ENCODE measurements around the gene NPIPA8. TPM values are rescaled to one million over a fixed set of nuclear protein-coding genes. Genes with fewer than 3 reads are reported as not detected.
"Not testable (repeated sequence)": the region's sequence is repeated elsewhere in the genome, so short reads cannot be mapped to it uniquely, and the experiment has no call there.

NPIPA8 gene
- total RNA-seq, 1 donor from 2014 or later = not detected

- not testable (repeated sequence) for H3K36me3 ChIP-seq (ENCODE audit: control insufficient read depth, insufficient read depth, low read length); FAIRE-seq; H3K27me3 ChIP-seq (ENCODE audit: control insufficient read depth, insufficient read depth, low read length); H3K4me3 ChIP-seq (ENCODE audit: low read depth, low read length); DNase-seq (ENCODE audit: low read depth)
Measured at GRCh38 chr16:18303059-18303706, 33.4 kb downstream of the NPIPA8 start.

- not testable (repeated sequence) for H3K27me3 ChIP-seq (ENCODE audit: control insufficient read depth, insufficient read depth, low read length); FAIRE-seq; H3K36me3 ChIP-seq (ENCODE audit: control insufficient read depth, insufficient read depth, low read length); DNase-seq (ENCODE audit: low read depth); H3K4me3 ChIP-seq (ENCODE audit: low read depth, low read length)
Measured at GRCh38 chr16:18297714-18298113, 38.8 kb downstream of the NPIPA8 start.

- not testable (repeated sequence) for DNase-seq (ENCODE audit: low read depth); FAIRE-seq; H3K36me3 ChIP-seq (ENCODE audit: control insufficient read depth, insufficient read depth, low read length); H3K27me3 ChIP-seq (ENCODE audit: control insufficient read depth, insufficient read depth, low read length); H3K4me3 ChIP-seq (ENCODE audit: low read depth, low read length)
Measured at GRCh38 chr16:18296931-18297330, 39.6 kb downstream of the NPIPA8 start.

GRCh38 chr16:18294371-18294770, 42.2 kb downstream of the NPIPA8 start:
- FAIRE-seq; H3K27me3 ChIP-seq (ENCODE audit: control insufficient read depth, insufficient read depth, low read length); DNase-seq (ENCODE audit: low read depth); H3K4me3 ChIP-seq (ENCODE audit: low read depth, low read length); H3K36me3 ChIP-seq (ENCODE audit: control insufficient read depth, insufficient read depth, low read length): not testable (repeated sequence)

- not testable (repeated sequence) for H3K4me3 ChIP-seq (ENCODE audit: low read depth, low read length); DNase-seq (ENCODE audit: low read depth); H3K36me3 ChIP-seq (ENCODE audit: control insufficient read depth, insufficient read depth, low read length); H3K27me3 ChIP-seq (ENCODE audit: control insufficient read depth, insufficient read depth, low read length); FAIRE-seq
Measured at GRCh38 chr16:18293337-18293956, 43.1 kb downstream of the NPIPA8 start.

- not testable (repeated sequence) for FAIRE-seq; H3K4me3 ChIP-seq (ENCODE audit: low read depth, low read length); H3K27me3 ChIP-seq (ENCODE audit: control insufficient read depth, insufficient read depth, low read length); H3K36me3 ChIP-seq (ENCODE audit: control insufficient read depth, insufficient read depth, low read length); DNase-seq (ENCODE audit: low read depth)
Measured at GRCh38 chr16:18290959-18291358, 45.6 kb downstream of the NPIPA8 start.

- not testable (repeated sequence) for DNase-seq (ENCODE audit: low read depth); H3K4me3 ChIP-seq (ENCODE audit: low read depth, low read length); H3K36me3 ChIP-seq (ENCODE audit: control insufficient read depth, insufficient read depth, low read length); FAIRE-seq; H3K27me3 ChIP-seq (ENCODE audit: control insufficient read depth, insufficient read depth, low read length)
Measured at GRCh38 chr16:18286342-18286741, 50.2 kb downstream of the NPIPA8 start.

GRCh38 chr16:18280319-18280718, 56.2 kb downstream of the NPIPA8 start:
- not testable (repeated sequence) for H3K4me3 ChIP-seq (ENCODE audit: low read depth, low read length); DNase-seq (ENCODE audit: low read depth); FAIRE-seq; H3K36me3 ChIP-seq (ENCODE audit: control insufficient read depth, insufficient read depth, low read length); H3K27me3 ChIP-seq (ENCODE audit: control insufficient read depth, insufficient read depth, low read length)

- not testable (repeated sequence) for FAIRE-seq
Measured at GRCh38 chr16:18276756-18277155, 59.8 kb downstream of the NPIPA8 start.

GRCh38 chr16:18270171-18270570, 66.4 kb downstream of the NPIPA8 start:
- not testable (repeated sequence) for FAIRE-seq; H3K27me3 ChIP-seq (ENCODE audit: control insufficient read depth, insufficient read depth, low read length); DNase-seq (ENCODE audit: low read depth); H3K36me3 ChIP-seq (ENCODE audit: control insufficient read depth, insufficient read depth, low read length); H3K4me3 ChIP-seq (ENCODE audit: low read depth, low read length)

More at GRCh38 chr16:18276756-18277155, 59.8 kb downstream of the NPIPA8 start:
- DNase-seq (ENCODE audit: low read depth); H3K4me3 ChIP-seq (ENCODE audit: low read depth, low read length); H3K36me3 ChIP-seq (ENCODE audit: control insufficient read depth, insufficient read depth, low read length); H3K27me3 ChIP-seq (ENCODE audit: control insufficient read depth, insufficient read depth, low read length): not testable (repeated sequence)

Other genes with a start within 250 kb of the NPIPA8 start
- 111 and 156 TPM in 2 replicates for gene NOMO2, start 225.4 kb upstream of the NPIPA8 start, total RNA-seq